ENCODE results near the gene CYP24A1.

Gene CYP24A1

GRCh38 chr20:54166987-54167662 is 6.7 kb downstream of the CYP24A1 start:
- H3K9me3 ChIP-seq, result no peaks in the 10 kb centered on the region
- no peak overlapping the region for H3K4me3 ChIP-seq (ENCODE audit: low read depth in 1 of 2, low read length in 1 of 2)
- peaks cover 92% of the 10 kb centered on the region for H3K27me3 ChIP-seq
- TF ChIP-seq CTCF (IDR thresholded peaks at IDR 0.05), result no peak
- H3K27ac ChIP-seq, result no peak overlapping the region
- no peaks in the 10 kb centered on the region for H3K4me1 ChIP-seq (ENCODE audit: control insufficient read depth in 1 of 2, insufficient read depth in 1 of 2, low read depth in 1 of 2, low read length in 1 of 2)
- no peaks in the 10 kb centered on the region for H3K36me3 ChIP-seq

GRCh38 chr20:54165803-54166202 is 8.0 kb downstream of the CYP24A1 start:
- H3K4me3 ChIP-seq (ENCODE audit: low read depth in 1 of 2, low read length in 1 of 2), result no peak overlapping the region
- H3K4me1 ChIP-seq (ENCODE audit: control insufficient read depth in 1 of 2, insufficient read depth in 1 of 2, low read depth in 1 of 2, low read length in 1 of 2), result no peaks in the 10 kb centered on the region
- H3K36me3 ChIP-seq, result no peaks in the 10 kb centered on the region
- H3K27me3 ChIP-seq, result peaks cover 82% of the 10 kb centered on the region
- H3K27ac ChIP-seq, result no peak overlapping the region
- H3K9me3 ChIP-seq, result no peaks in the 10 kb centered on the region
- TF ChIP-seq CTCF (IDR thresholded peaks at IDR 0.05), result no peak

GRCh38 chr20:54165014-54165413 is 8.8 kb downstream of the CYP24A1 start:
- Histone ChIP-seq H3K4me3 (ENCODE audit: low read depth in 1 of 2, low read length in 1 of 2) (no peak overlapping the region), H3K27me3 (peaks cover 77% of the 10 kb centered on the region), H3K36me3 (no peaks in the 10 kb centered on the region), H3K27ac (no peak overlapping the region), H3K9me3 (no peaks in the 10 kb centered on the region), H3K4me1 (ENCODE audit: control insufficient read depth in 1 of 2, insufficient read depth in 1 of 2, low read depth in 1 of 2, low read length in 1 of 2) (no peaks in the 10 kb centered on the region)
- no peak for TF ChIP-seq CTCF (IDR thresholded peaks at IDR 0.05)

- Histone ChIP-seq H3K36me3 (no peaks in the 10 kb centered on the region), H3K4me3 (ENCODE audit: low read depth in 1 of 2, low read length in 1 of 2) (no peak overlapping the region), H3K9me3 (no peaks in the 10 kb centered on the region), H3K27ac (no peak overlapping the region), H3K27me3 (peaks cover 67% of the 10 kb centered on the region), H3K4me1 (ENCODE audit: control insufficient read depth in 1 of 2, insufficient read depth in 1 of 2, low read depth in 1 of 2, low read length in 1 of 2) (no peaks in the 10 kb centered on the region)
- TF ChIP-seq CTCF (IDR thresholded peaks at IDR 0.05), result no peak
These were observed 10.4 kb downstream of the CYP24A1 start for GRCh38 chr20:54163402-54163801.

GRCh38 chr20:54162378-54163009 is 11.3 kb downstream of the CYP24A1 start:
- no peak for TF ChIP-seq CTCF (IDR thresholded peaks at IDR 0.05)
- no peaks in the 10 kb centered on the region for H3K36me3 ChIP-seq
- H3K9me3 ChIP-seq, result no peaks in the 10 kb centered on the region
- no peak overlapping the region for H3K27ac ChIP-seq
- peaks cover 67% of the 10 kb centered on the region for H3K27me3 ChIP-seq
- no peak overlapping the region for H3K4me3 ChIP-seq (ENCODE audit: low read depth in 1 of 2, low read length in 1 of 2)
- no peaks in the 10 kb centered on the region for H3K4me1 ChIP-seq (ENCODE audit: control insufficient read depth in 1 of 2, insufficient read depth in 1 of 2, low read depth in 1 of 2, low read length in 1 of 2)

All from neutrophil (primary cell).